GM23248 (cell line): ENCODE results near the gene SYPL1. TPM values are rescaled to one million over a fixed set of nuclear protein-coding genes. Genes with fewer than 3 reads are reported as not detected.

Experiments
- DNase-seq: peaks from one replicate; pipeline ENCODE4 v3.0.0-alpha.2; 2015
- H2AFZ ChIP-seq: fragments of 200-600 bp; sonication (generic); 2 replicates; pipeline ENCODE4 v1.6.1; 2016; ENCODE audit warnings: antibody characterized with exemption
- H3F3A ChIP-seq: fragments of 200-600 bp; sonication (generic); 2 replicates; pipeline ENCODE4 v1.6.1; 2016; ENCODE audit warnings: mild to moderate bottlenecking, antibody characterized with exemption, mixed run types; ENCODE audit not compliant: insufficient read depth
- H3K27ac ChIP-seq: fragments of 200-600 bp; sonication (generic); 2 replicates; pipeline ENCODE4 v1.5.1; 2016; ENCODE audit warnings: mild to moderate bottlenecking
- H3K27me3 ChIP-seq: fragments of 200-600 bp; sonication (generic); replicated peaks from 2 replicates; pipeline ENCODE4 v1.6.1; 2016; ENCODE audit warnings: mild to moderate bottlenecking; ENCODE audit not compliant: insufficient read depth
- H3K36me3 ChIP-seq: fragments of 200-600 bp; sonication (generic); 2 replicates; pipeline ENCODE4 v1.6.1; 2016; ENCODE audit warnings: low read depth, mild to moderate bottlenecking
- H3K4me1 ChIP-seq: fragments of 200-600 bp; sonication (generic); 2 replicates; pipeline ENCODE4 v1.6.1; 2016; ENCODE audit warnings: mild to moderate bottlenecking; ENCODE audit not compliant: insufficient read depth
- H3K4me2 ChIP-seq: fragments of 200-600 bp; sonication (generic); one replicate; pipeline ENCODE4 v1.6.1; 2016; ENCODE audit warnings: mild to moderate bottlenecking; ENCODE audit not compliant: unreplicated experiment
- H3K4me3 ChIP-seq: fragments of 200-600 bp; sonication (generic); 2 replicates; pipeline ENCODE4 v1.5.1; 2016; ENCODE audit warnings: mild to moderate bottlenecking
- H3K79me2 ChIP-seq: fragments of 200-600 bp; sonication (generic); 2 replicates; pipeline ENCODE4 v1.6.1; 2016; ENCODE audit warnings: mild to moderate bottlenecking; ENCODE audit not compliant: insufficient read depth
- H3K9ac ChIP-seq: fragments of 200-600 bp; sonication (generic); 2 replicates; pipeline ENCODE4 v1.6.1; 2016; ENCODE audit warnings: mild to moderate bottlenecking
- H3K9me2 ChIP-seq: fragments of 200-600 bp; sonication (generic); 2 replicates; pipeline ENCODE4 v1.6.1; 2016; ENCODE audit warnings: mixed run types, mild to moderate bottlenecking, moderate library complexity; ENCODE audit not compliant: insufficient read depth
- H3K9me3 ChIP-seq: fragments of 200-600 bp; sonication (generic); one replicate; pipeline ENCODE4 v1.6.1; 2017; ENCODE audit warnings: low read depth
- H4K20me1 ChIP-seq: fragments of 200-600 bp; sonication (generic); 2 replicates; pipeline ENCODE4 v1.6.0; 2016; ENCODE audit not compliant: insufficient read depth
- EZH2 ChIP-seq: fragments of 200-600 bp; sonication (generic); IDR thresholded peaks from 2 replicates; pipeline ENCODE4 v1.6.1; 2018; ENCODE audit warnings: antibody characterized with exemption, mild to moderate bottlenecking; ENCODE audit not compliant: insufficient read depth, poor library complexity, severe bottlenecking
- EZH2phosphoT487 ChIP-seq: fragments of 200-600 bp; sonication (generic); IDR thresholded peaks from 2 replicates; pipeline ENCODE4 v1.6.1; 2018; ENCODE audit warnings: antibody characterized with exemption, moderate library complexity, mild to moderate bottlenecking, low read depth; ENCODE audit not compliant: insufficient read depth
- WGBS, 2 experiments: methylation state at CpG; one replicate each; pipeline ENCODE4 v1.1.6; 2015 to 2017; ENCODE audit warnings: low lambda C conversion rate in 2 of 2, low coverage in 1 of 2; ENCODE audit errors: missing lambda C conversion rate in 2 of 2; 5-methylcytosine and 5-hydroxymethylcytosine counted together
- in situ Hi-C: fragments of 300-500 bp; cut with MboI; formaldehyde crosslinking; loops from 2 replicates; pipeline ENCODE4 v1.15.0; 2020
- polyA plus RNA-seq: library from polyadenylated mRNA; unstranded; fragments of >200 nt; fragmentation: Nextera tagmentation; extraction: Ambion mirVana; gene quantifications from 2 replicates; pipeline ENCODE4 v1.2.1, GENCODE V29; 2016
- total RNA-seq: library from RNA; depleted of rRNA; stranded (reverse); fragments of >200 nt; shearing (Covaris generic); gene quantifications from 2 replicates; pipeline ENCODE4 v1.2.3, GENCODE V29; 2014

SYPL1 gene
- total and polyA plus RNA-seq, 2 experiments from 2014 or later, result 49.0 to 105 TPM

DNA sequence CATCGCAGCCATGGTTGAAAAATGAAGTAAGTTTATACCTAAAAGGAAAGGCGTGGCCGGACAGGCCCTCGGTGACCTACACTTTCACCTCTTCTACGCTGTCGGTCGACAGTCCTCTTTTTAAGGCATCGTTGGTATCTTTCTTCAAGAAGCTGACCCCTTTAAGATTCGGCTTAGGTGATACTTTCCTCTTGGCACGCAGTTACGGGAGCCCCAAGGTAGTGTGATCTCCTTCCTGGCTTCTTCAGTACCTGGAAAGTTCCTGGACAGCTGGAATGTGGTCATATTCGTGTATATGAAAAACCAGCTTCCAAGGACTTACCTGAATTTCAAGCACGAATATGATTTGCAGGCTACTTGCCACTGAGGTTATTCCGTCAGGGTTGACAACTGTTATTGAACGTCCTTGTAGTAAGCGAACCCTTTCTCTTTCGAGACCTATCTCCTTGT is 885 bp upstream of the SYPL1 start:
- peak overlapping the region; percentile 94 for H3K4me2 ChIP-seq
- in situ Hi-C loops, result no loop called here

DNA sequence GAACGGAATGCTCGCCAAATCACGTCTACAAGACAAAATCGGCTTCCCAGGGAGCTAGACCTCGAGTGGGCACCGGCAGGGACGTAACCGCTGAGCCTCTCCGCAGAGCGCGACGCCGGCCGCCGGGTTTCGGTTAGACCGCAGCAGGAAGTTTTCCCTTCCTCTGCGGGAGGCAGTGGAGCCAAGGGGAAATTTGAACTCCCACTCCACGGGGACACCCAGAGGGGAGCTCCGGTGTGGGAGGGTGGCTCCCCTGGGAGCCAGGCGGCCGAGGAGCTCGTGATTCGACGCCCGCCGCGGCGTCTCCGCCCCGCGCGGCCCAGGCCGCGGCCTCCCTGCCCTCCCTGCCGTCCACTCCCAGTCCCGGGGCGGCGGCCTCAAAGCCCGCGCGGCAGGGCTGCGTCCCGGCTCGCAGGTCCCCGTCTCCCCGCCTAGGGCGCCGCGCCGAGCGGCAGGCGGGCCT is 426 bp downstream of the SYPL1 start:
- H3K9ac ChIP-seq, result peak overlapping the region; percentile 95
- no peaks in the 10 kb centered on the region for H3K9me2 ChIP-seq
- in situ Hi-C loops, result no loop called here
- peaks cover 22% of the 10 kb centered on the region for H3K4me1 ChIP-seq
- TF ChIP-seq EZH2phosphoT487, result no peak
- no peak for TF ChIP-seq EZH2
- no peaks in the 10 kb centered on the region for H3K36me3 ChIP-seq
- peak; percentile 80 for DNase-seq
- no peaks in the 10 kb centered on the region for H3K27me3 ChIP-seq
- H3K27ac ChIP-seq, result peak overlapping the region; percentile 96
- peak overlapping the region; percentile 94 for H3K4me2 ChIP-seq
- H3F3A ChIP-seq, result peaks cover 7% of the 10 kb centered on the region
- 0 out of 2 replicates have a peak, but pooled peaks cover 8% of the 10 kb centered on the region for H4K20me1 ChIP-seq
- WGBS, 2 experiments, result 0% methylated on average over 50 to 51 of the region's 53 CpGs
- H3K4me3 ChIP-seq, result peak overlapping the region; percentile 98
- peaks cover 49% of the 10 kb centered on the region for H3K79me2 ChIP-seq
- H3K9me3 ChIP-seq, result no peaks in the 10 kb centered on the region
- peak overlapping the region; percentile 92 for H2AFZ ChIP-seq

More for the DNA sequence above, 885 bp upstream of the SYPL1 start:
- peaks cover 7% of the 10 kb centered on the region for H3F3A ChIP-seq
- 0 out of 2 replicates have a peak, but pooled peaks cover 8% of the 10 kb centered on the region for H4K20me1 ChIP-seq
- 86 to 87% methylated on average over 17 of the region's 17 CpGs for WGBS, 2 experiments
- no peaks in the 10 kb centered on the region for H3K27me3 ChIP-seq
- H2AFZ ChIP-seq, result peak overlapping the region; percentile 92
- H3K79me2 ChIP-seq, result peaks cover 36% of the 10 kb centered on the region
- H3K36me3 ChIP-seq, result no peaks in the 10 kb centered on the region
- peaks cover 22% of the 10 kb centered on the region for H3K4me1 ChIP-seq
- no peaks in the 10 kb centered on the region for H3K9me3 ChIP-seq
- DNase-seq, result no peak
- peak overlapping the region; percentile 96 for H3K27ac ChIP-seq
- no peaks in the 10 kb centered on the region for H3K9me2 ChIP-seq
- H3K4me3 ChIP-seq, result peak overlapping the region; percentile 98
- TF ChIP-seq EZH2, result no peak
- no peak for TF ChIP-seq EZH2phosphoT487
- H3K9ac ChIP-seq, result peak overlapping the region; percentile 95

DNA sequence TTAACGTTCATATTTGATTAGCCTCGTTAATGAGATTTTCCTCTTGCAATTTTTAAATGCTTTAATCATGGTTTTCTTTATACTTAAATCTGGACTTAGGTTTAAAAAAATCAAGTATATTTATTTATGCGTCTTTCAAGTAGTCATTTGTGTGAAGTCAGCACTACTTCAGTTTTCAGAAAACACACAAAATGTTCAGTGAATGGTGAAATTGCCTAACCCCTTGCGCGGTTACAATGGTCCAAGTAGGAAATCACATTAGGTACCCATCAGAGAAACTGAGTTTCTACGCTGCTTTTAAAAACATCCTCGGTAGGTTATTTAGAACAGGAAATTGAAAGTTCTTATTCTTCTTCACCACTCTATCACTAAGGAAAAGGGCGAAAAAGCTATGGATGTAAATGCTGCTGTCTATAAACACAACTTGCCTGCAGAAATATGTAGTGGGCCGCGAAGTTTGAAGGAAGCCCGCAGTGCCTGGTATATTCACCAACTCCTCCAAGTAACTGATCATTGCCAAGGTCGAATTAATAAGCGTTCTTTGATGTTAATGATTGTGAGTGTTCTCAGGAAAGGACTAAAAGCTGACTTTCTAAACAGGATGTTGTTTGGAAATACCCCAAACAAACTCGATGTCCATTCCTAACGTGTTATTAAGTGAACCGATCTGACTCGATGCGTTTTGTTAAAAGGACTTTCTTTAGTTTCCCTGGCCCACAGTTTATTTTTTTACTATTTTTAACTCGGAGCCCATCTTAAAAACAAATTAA is 1.0 kb downstream of the SYPL1 start:
- Histone ChIP-seq H3K36me3 (no peaks in the 10 kb centered on the region), H3K4me3 (peak overlapping the region; percentile 98), H3F3A (peaks cover 7% of the 10 kb centered on the region), H3K9me3 (no peaks in the 10 kb centered on the region), H3K9ac (peak overlapping the region; percentile 95), H3K4me2 (peak overlapping the region; percentile 94), H3K4me1 (peaks cover 22% of the 10 kb centered on the region), H3K79me2 (peaks cover 55% of the 10 kb centered on the region), H4K20me1 (0 out of 2 replicates have a peak, but pooled peaks cover 8% of the 10 kb centered on the region), H3K27ac (peak overlapping the region; percentile 96), H3K9me2 (no peaks in the 10 kb centered on the region), H3K27me3 (no peaks in the 10 kb centered on the region), H2AFZ (peak overlapping the region; percentile 92)
- TF ChIP-seq EZH2phosphoT487, result no peak
- TF ChIP-seq EZH2, result no peak
- peak; percentile 59 for DNase-seq
- in situ Hi-C loops, result no loop called here
- 1 to 2% methylated on average over 19 of the region's 19 CpGs for WGBS, 2 experiments

DNA sequence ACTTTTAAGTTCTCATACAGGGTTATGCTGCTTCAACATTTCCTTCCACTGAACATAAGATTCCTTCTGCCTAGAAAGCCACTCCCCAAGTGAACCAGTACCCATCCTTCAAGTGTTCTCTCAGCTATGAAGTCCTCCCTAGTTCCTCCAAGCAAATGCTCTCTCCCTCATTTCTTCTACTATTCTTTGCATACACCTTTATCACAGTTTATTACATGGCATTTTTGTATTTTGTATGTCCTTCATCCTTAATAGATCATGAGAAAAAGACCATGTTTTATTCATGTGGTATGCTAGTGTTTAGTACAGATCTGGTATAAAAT is 1.9 kb downstream of the SYPL1 start:
- Histone ChIP-seq H4K20me1 (0 out of 2 replicates have a peak, but pooled peaks cover 8% of the 10 kb centered on the region), H2AFZ (0 out of 2 replicates have a peak overlapping the region, but pooled peaks have one; percentile 4), H3K27ac (peak overlapping the region; percentile 96), H3K36me3 (no peaks in the 10 kb centered on the region), H3K27me3 (no peaks in the 10 kb centered on the region), H3K4me2 (peak overlapping the region; percentile 94), H3K4me3 (peak overlapping the region; percentile 98), H3K4me1 (peaks cover 26% of the 10 kb centered on the region), H3K9me3 (no peaks in the 10 kb centered on the region), H3K79me2 (peaks cover 63% of the 10 kb centered on the region), H3F3A (peaks cover 7% of the 10 kb centered on the region), H3K9me2 (no peaks in the 10 kb centered on the region), H3K9ac (peak overlapping the region; percentile 95)
- TF ChIP-seq EZH2 (no peak), EZH2phosphoT487 (no peak)
- in situ Hi-C loops, result no loop called here
- peak; percentile 40 for DNase-seq
